IMR-90 (cell line): ENCODE data around the gene ROR2. TPM values are rescaled to one million over a fixed set of nuclear protein-coding genes. Genes with fewer than 3 reads are reported as not detected.

ENCODE experiments used
- ATAC-seq: fragments of 200-7000 bp; cut with Tn5 transposase; 2 replicates; pipeline ENCODE4 v1.9.1; 2020; ENCODE audit warnings: low read depth, mild to moderate bottlenecking, moderate library complexity
- BruUV-seq: library from RNA; stranded (reverse); fragments of 400-500 nt; replicated peaks from 2 replicates; lab custom pipeline; 2021; lab: Mats Ljungman, UMichigan
- CTCF ChIA-PET: fragments of 300-600 bp; formaldehyde crosslinking; extraction: SDS; loops from one replicate; lab custom pipeline; 2021; ENCODE audit warnings: antibody characterized with exemption; lab: Yijun Ruan, JAX
- POLR2A ChIA-PET: fragments of 300-600 bp; sonication (Branson Sonifier 250); formaldehyde crosslinking; loops from one replicate; lab custom pipeline; 2022; ENCODE audit warnings: antibody characterized with exemption; ENCODE audit not compliant: unreplicated experiment; lab: Charles Lee
- DNase-seq: peaks from one replicate; pipeline ENCODE4 v3.0.0; 2013
- H2AFZ ChIP-seq: replicated peaks from 2 replicates; pipeline ENCODE3; 2013; ENCODE audit warnings: low read length, mild to moderate bottlenecking; ENCODE audit not compliant: poor library complexity
- H2AK5ac ChIP-seq: 2 replicates; pipeline ENCODE4 v1.6.1; 2013; ENCODE audit warnings: low read depth, low read length, inconsistent platforms
- H2AK9ac ChIP-seq: replicated peaks from 2 replicates; pipeline ENCODE3; 2013; ENCODE audit warnings: mild to moderate bottlenecking, low read depth, low read length, moderate library complexity; ENCODE audit not compliant: poor library complexity
- H2BK120ac ChIP-seq: 2 replicates; pipeline ENCODE4 v1.6.1; 2013; ENCODE audit warnings: low read depth, low read length, inconsistent platforms
- H2BK15ac ChIP-seq: 3 replicates; pipeline ENCODE4 v1.6.1; 2013; ENCODE audit warnings: low read depth, low read length, inconsistent platforms
- H2BK20ac ChIP-seq: 2 replicates; pipeline ENCODE4 v1.6.1; 2013; ENCODE audit warnings: low read depth, mild to moderate bottlenecking, inconsistent platforms, low read length, moderate library complexity
- H2BK5ac ChIP-seq: 2 replicates; pipeline ENCODE4 v1.6.1; 2013; ENCODE audit warnings: mild to moderate bottlenecking, low read depth, low read length, inconsistent platforms; ENCODE audit not compliant: poor library complexity, severe bottlenecking
- H3K14ac ChIP-seq: replicated peaks from 2 replicates; pipeline ENCODE4 v1.6.1; 2013; ENCODE audit warnings: low read depth, low read length, inconsistent platforms
- H3K18ac ChIP-seq: 2 replicates; pipeline ENCODE4 v1.6.1; 2013; ENCODE audit warnings: low read depth, low read length, control low read depth
- H3K23ac ChIP-seq: 2 replicates; pipeline ENCODE4 v1.6.1; 2013; ENCODE audit warnings: low read depth, low read length, inconsistent platforms
- H3K27ac ChIP-seq: 2 replicates; pipeline ENCODE4 v1.5.1; 2013; ENCODE audit warnings: mild to moderate bottlenecking, control low read depth, low read length; ENCODE audit not compliant: insufficient read depth
- H3K27me3 ChIP-seq: 2 replicates; pipeline ENCODE4 v1.6.1; 2013; ENCODE audit warnings: low read length; ENCODE audit not compliant: control insufficient read depth, insufficient read depth
- H3K36me3 ChIP-seq: 2 replicates; pipeline ENCODE4 v1.6.1; 2013; ENCODE audit warnings: low read length, mixed read lengths; ENCODE audit not compliant: control insufficient read depth, insufficient read depth
- H3K4ac ChIP-seq: 2 replicates; pipeline ENCODE4 v1.6.1; 2013; ENCODE audit warnings: low read depth, low read length, inconsistent platforms
- H3K4me1 ChIP-seq: 2 replicates; pipeline ENCODE4 v1.6.1; 2013; ENCODE audit warnings: low read length, mixed read lengths; ENCODE audit not compliant: control insufficient read depth, insufficient read depth
- H3K4me2 ChIP-seq: 2 replicates; pipeline ENCODE4 v1.6.1; 2013; ENCODE audit warnings: low read depth, mild to moderate bottlenecking, control low read depth, low read length, moderate library complexity
- H3K4me3 ChIP-seq: 2 replicates; pipeline ENCODE4 v1.5.1; 2013; ENCODE audit warnings: low read depth, mild to moderate bottlenecking, control low read depth, low read length, moderate library complexity; ENCODE audit not compliant: insufficient read depth
- H3K56ac ChIP-seq: 2 replicates; pipeline ENCODE4 v1.6.1; 2013; ENCODE audit warnings: low read length, inconsistent platforms; ENCODE audit not compliant: insufficient read depth; ENCODE audit errors: extremely low read depth
- H3K79me1 ChIP-seq, 2 experiments: 2 replicates each; pipeline ENCODE4 v1.6.1; 2013; ENCODE audit warnings: low read length in 2 of 2, inconsistent platforms in 1 of 2, low read depth in 1 of 2
- H3K9ac ChIP-seq: 2 replicates; pipeline ENCODE4 v1.6.1; 2013; ENCODE audit warnings: low read depth, low read length, control low read depth
- H3K9me1 ChIP-seq: 2 replicates; pipeline ENCODE4 v1.6.1; 2013; ENCODE audit warnings: low read length, inconsistent platforms; ENCODE audit not compliant: insufficient read depth
- H3K9me3 ChIP-seq: 2 replicates; pipeline ENCODE4 v1.6.1; 2013; ENCODE audit warnings: low read length; ENCODE audit not compliant: control insufficient read depth, insufficient read depth
- H4K20me1 ChIP-seq: 2 replicates; pipeline ENCODE4 v1.6.1; 2013; ENCODE audit warnings: low read length, inconsistent platforms; ENCODE audit not compliant: insufficient read depth
- H4K5ac ChIP-seq: 2 replicates; pipeline ENCODE4 v1.6.1; 2013; ENCODE audit warnings: mild to moderate bottlenecking, low read depth, low read length, control low read depth
- H4K8ac ChIP-seq, 2 experiments: 2 replicates each; pipeline ENCODE4 v1.6.1; 2013; ENCODE audit warnings: low read depth in 2 of 2, low read length in 2 of 2, control low read depth in 1 of 2, inconsistent platforms in 1 of 2
- H4K91ac ChIP-seq: 2 replicates; pipeline ENCODE4 v1.6.1; 2013; ENCODE audit warnings: low read depth, low read length, inconsistent platforms; ENCODE audit not compliant: insufficient read depth
- CEBPB ChIP-seq: IDR thresholded peaks from 2 replicates; pipeline ENCODE4 v1.6.1; 2012; ENCODE audit warnings: low read depth, low read length, improper control_type of control experiment
- FOS ChIP-seq: fragments of 150-350 bp; IDR thresholded peaks from 2 replicates; pipeline ENCODE4 v1.6.1; 2016; ENCODE audit warnings: low read depth, low read length
- MAFK ChIP-seq: IDR thresholded peaks from 2 replicates; pipeline ENCODE4 v1.6.1; 2012; ENCODE audit warnings: low read depth, low read length, improper control_type of control experiment
- MAZ ChIP-seq: IDR thresholded peaks from 2 replicates; pipeline ENCODE4 v1.6.1; 2012; ENCODE audit warnings: low read depth, mild to moderate bottlenecking, low read length, improper control_type of control experiment, moderate library complexity, borderline replicate concordance
- MXI1 ChIP-seq: IDR thresholded peaks from 2 replicates; pipeline ENCODE4 v1.6.1; 2012; ENCODE audit warnings: low read depth, mild to moderate bottlenecking, low read length, moderate library complexity, borderline replicate concordance
- NFE2L2 ChIP-seq: fragments of 150-350 bp; IDR thresholded peaks from 2 replicates; pipeline ENCODE4 v1.6.1; 2016; ENCODE audit warnings: low read depth, mild to moderate bottlenecking, low read length
- RAD21 ChIP-seq: IDR thresholded peaks from 2 replicates; pipeline ENCODE4 v1.6.1; 2012; ENCODE audit warnings: low read length, improper control_type of control experiment
- RCOR1 ChIP-seq: IDR thresholded peaks from 2 replicates; pipeline ENCODE4 v1.6.1; 2012; ENCODE audit warnings: mild to moderate bottlenecking, low read length, improper control_type of control experiment; ENCODE audit not compliant: insufficient replicate concordance
- RFX5 ChIP-seq: IDR thresholded peaks from 2 replicates; pipeline ENCODE4 v1.8.0; 2012; ENCODE audit warnings: low read depth, mild to moderate bottlenecking, low read length, moderate library complexity
- SMC3 ChIP-seq: fragments of 150-350 bp; IDR thresholded peaks from 2 replicates; pipeline ENCODE4 v1.6.1; 2016; ENCODE audit warnings: low read depth, mild to moderate bottlenecking, antibody characterized with exemption, low read length, moderate library complexity
- WGBS, 2 experiments: methylation state at CpG; one replicate each; pipeline versions ENCODE4 v1.1.5 to v1.1.7; 2013; ENCODE audit warnings: missing lambda C conversion rate in 2 of 2; ENCODE audit not compliant: insufficient read length in 1 of 2; ENCODE audit errors: extremely low coverage in 2 of 2; 5-methylcytosine and 5-hydroxymethylcytosine counted together
- dilution Hi-C: fragments of 300-500 bp; cut with HindIII; formaldehyde crosslinking; loops from one replicate; pipeline ENCODE4 v1.14.3; 2018; ENCODE audit warnings: low sequenced_read_pairs; ENCODE audit not compliant: unreplicated experiment
- in situ Hi-C: fragments of 300-500 bp; cut with MboI; formaldehyde crosslinking; loops from 3 replicates; pipeline ENCODE4 v1.14.3; 2019; ENCODE audit warnings: low sequenced_read_pairs, inconsistent platforms, mixed read lengths
- intact Hi-C: fragments of 100-400 bp; cut with micrococcal nuclease; formaldehyde crosslinking; loops from 2 replicates; pipeline ENCODE4 v1.10.0; 2022
- polyA plus RNA-seq, 3 experiments: library from polyadenylated mRNA; depleted of rRNA; stranded (reverse); fragments of >200 nt; gene quantifications; 2 replicates each; pipeline ENCODE4 v1.2.3, GENCODE V29; 2012; ENCODE audit warnings: low replicate concordance in 1 of 3
- total RNA-seq: library from RNA; depleted of rRNA; stranded (reverse); fragments of >200 nt; gene quantifications from 2 replicates; pipeline ENCODE4 v1.2.3, GENCODE V29; 2012
- TF ChIP-seq, protein P1 (sequence below): fragments of 150-350 bp; IDR thresholded peaks from 2 replicates; pipeline ENCODE4 v1.6.1; 2016; ENCODE audit warnings: low read depth, mild to moderate bottlenecking, low read length, moderate library complexity, borderline replicate concordance
- TF ChIP-seq, protein P2 (sequence below): fragments of 150-350 bp; IDR thresholded peaks from 2 replicates; pipeline ENCODE4 v1.6.1; 2017; ENCODE audit warnings: mild to moderate bottlenecking, antibody characterized with exemption, low read length, low read depth
- TF ChIP-seq, protein P3 (sequence below): conservative IDR thresholded peaks from 2 replicates; pipeline ENCODE4 v1.5.1; 2012; ENCODE audit warnings: mild to moderate bottlenecking, low read depth, low read length, improper control_type of control experiment

Gene ROR2
- total and polyA plus RNA-seq, 2 of the 4 experiments (the other 2 are of a cell fraction), result 2.3 to 4.8 TPM

- TF ChIP-seq MAZ, result no peak
- no peak for TF ChIP-seq RAD21
- TF ChIP-seq CEBPB, result no peak
- no peak for TF ChIP-seq RCOR1
- no peak for TF ChIP-seq MAFK
These were observed 93.6 kb downstream of the ROR2 start (continued) for GRCh38 chr9:91856419-91856818.

- in situ Hi-C loops, result no loop called here
- H3K9me3 ChIP-seq, result no peaks in the 10 kb centered on the region
- no peak overlapping the region for H3K4me3 ChIP-seq
- no peak overlapping the region for H3K23ac ChIP-seq
- H3K79me1 ChIP-seq, result peaks cover 0 to 4% of the 10 kb centered on the region in 2 experiments; a peak in 1 of 4 replicates
- dilution Hi-C loops, result no loop called here
- no peak overlapping the region for H4K8ac ChIP-seq
- no peak overlapping the region for H3K9ac ChIP-seq
- H3K18ac ChIP-seq, result no peak overlapping the region
- POLR2A ChIA-PET, result no interaction called here
- H2BK20ac ChIP-seq, result no peak overlapping the region
- H2AFZ ChIP-seq, result peak overlapping the region; percentile 33
- H3K9me1 ChIP-seq, result peaks cover 5% of the 10 kb centered on the region; the same call in 1 of the 2 replicates
- no TSS peak for BruUV-seq
- intact Hi-C loops, result no loop called here
- no peak overlapping the region for H3K4me2 ChIP-seq
- H2BK15ac ChIP-seq, result no peak overlapping the region
- no peak overlapping the region for H2AK9ac ChIP-seq
- H4K5ac ChIP-seq, result no peak overlapping the region
- H3K14ac ChIP-seq, result no peak overlapping the region
- H3K27ac ChIP-seq, result no peak overlapping the region
- ATAC-seq (no peak), DNase-seq (no peak)
- CTCF ChIA-PET, result no interaction called here
- H4K91ac ChIP-seq, result no peak overlapping the region
- peaks cover 6% of the 10 kb centered on the region; the same call in 1 of the 2 replicates for H3K4me1 ChIP-seq
- no peak overlapping the region for H3K4ac ChIP-seq
- H3K27me3 ChIP-seq, result no peaks in the 10 kb centered on the region
- no peak overlapping the region for H2AK5ac ChIP-seq
- no peak overlapping the region for H3K56ac ChIP-seq
- H4K20me1 ChIP-seq, result peaks cover 9% of the 10 kb centered on the region
- H2BK120ac ChIP-seq, result no peak overlapping the region
- 100% methylated on average over 2 of the region's 10 CpGs; no CpG with 5 or more reads in 1 of the 2 experiments for WGBS, 2 experiments
- peaks cover 5% of the 10 kb centered on the region; the same call in 1 of the 2 replicates for H3K36me3 ChIP-seq
- H2BK5ac ChIP-seq, result no peak overlapping the region
- no peak for TF ChIP-seq CEBPB
- TF ChIP-seq RAD21, result no peak
- TF ChIP-seq RCOR1, result no peak
- no peak for TF ChIP-seq MXI1
- TF ChIP-seq, protein P1, sequence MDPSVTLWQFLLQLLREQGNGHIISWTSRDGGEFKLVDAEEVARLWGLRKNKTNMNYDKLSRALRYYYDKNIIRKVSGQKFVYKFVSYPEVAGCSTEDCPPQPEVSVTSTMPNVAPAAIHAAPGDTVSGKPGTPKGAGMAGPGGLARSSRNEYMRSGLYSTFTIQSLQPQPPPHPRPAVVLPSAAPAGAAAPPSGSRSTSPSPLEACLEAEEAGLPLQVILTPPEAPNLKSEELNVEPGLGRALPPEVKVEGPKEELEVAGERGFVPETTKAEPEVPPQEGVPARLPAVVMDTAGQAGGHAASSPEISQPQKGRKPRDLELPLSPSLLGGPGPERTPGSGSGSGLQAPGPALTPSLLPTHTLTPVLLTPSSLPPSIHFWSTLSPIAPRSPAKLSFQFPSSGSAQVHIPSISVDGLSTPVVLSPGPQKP, result no peak
- no peak for TF ChIP-seq NFE2L2
- TF ChIP-seq FOS, result no peak
- TF ChIP-seq, protein P2, sequence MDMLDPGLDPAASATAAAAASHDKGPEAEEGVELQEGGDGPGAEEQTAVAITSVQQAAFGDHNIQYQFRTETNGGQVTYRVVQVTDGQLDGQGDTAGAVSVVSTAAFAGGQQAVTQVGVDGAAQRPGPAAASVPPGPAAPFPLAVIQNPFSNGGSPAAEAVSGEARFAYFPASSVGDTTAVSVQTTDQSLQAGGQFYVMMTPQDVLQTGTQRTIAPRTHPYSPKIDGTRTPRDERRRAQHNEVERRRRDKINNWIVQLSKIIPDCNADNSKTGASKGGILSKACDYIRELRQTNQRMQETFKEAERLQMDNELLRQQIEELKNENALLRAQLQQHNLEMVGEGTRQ, result no peak
- TF ChIP-seq SMC3, result no peak
- TF ChIP-seq, protein P3, sequence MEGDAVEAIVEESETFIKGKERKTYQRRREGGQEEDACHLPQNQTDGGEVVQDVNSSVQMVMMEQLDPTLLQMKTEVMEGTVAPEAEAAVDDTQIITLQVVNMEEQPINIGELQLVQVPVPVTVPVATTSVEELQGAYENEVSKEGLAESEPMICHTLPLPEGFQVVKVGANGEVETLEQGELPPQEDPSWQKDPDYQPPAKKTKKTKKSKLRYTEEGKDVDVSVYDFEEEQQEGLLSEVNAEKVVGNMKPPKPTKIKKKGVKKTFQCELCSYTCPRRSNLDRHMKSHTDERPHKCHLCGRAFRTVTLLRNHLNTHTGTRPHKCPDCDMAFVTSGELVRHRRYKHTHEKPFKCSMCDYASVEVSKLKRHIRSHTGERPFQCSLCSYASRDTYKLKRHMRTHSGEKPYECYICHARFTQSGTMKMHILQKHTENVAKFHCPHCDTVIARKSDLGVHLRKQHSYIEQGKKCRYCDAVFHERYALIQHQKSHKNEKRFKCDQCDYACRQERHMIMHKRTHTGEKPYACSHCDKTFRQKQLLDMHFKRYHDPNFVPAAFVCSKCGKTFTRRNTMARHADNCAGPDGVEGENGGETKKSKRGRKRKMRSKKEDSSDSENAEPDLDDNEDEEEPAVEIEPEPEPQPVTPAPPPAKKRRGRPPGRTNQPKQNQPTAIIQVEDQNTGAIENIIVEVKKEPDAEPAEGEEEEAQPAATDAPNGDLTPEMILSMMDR, result no peak
- no peak for TF ChIP-seq RFX5
- no peak for TF ChIP-seq MAFK
These were observed 94.8 kb downstream of the ROR2 start for GRCh38 chr9:91855196-91855595.
